ENCODE data around the gene POLG2. TPM values are rescaled to one million over a fixed set of nuclear protein-coding genes. Genes with fewer than 3 reads are reported as not detected.

POLG2 gene
- polyA plus RNA-seq, 1 donor from 2014 or later = 16.9 TPM

DNA sequence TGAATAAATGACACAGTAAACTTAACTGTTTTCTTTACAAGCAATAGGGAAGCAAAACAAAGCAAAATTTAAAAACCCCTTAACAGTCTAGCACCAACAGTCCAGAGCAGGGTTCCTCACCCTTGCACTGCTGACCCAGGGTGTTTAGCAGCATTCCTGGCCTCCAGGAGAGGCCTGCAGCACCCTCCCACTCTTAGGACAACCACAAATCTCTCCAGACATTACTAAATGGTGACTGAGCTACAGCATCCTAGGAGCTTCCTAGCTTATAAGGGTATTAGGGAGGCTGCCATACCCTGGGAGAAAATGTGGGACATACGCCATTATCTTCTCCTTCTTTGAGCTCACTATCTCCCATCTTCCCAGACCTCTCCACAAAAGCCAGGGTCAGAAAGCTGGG, 15.9 kb downstream of the POLG2 start:
- Histone ChIP-seq H4K20me1 (ENCODE audit: insufficient read depth) (no peaks in the 10 kb centered on the region), H3K79me2 (replicated peaks; ENCODE audit: insufficient read depth, low read length) (no peaks in the 10 kb centered on the region), H2AFZ (ENCODE audit: low read depth, low read length) (no peak overlapping the region), H3K9me2 (ENCODE audit: insufficient read depth, low read length) (no peaks in the 10 kb centered on the region), H3K36me3 (ENCODE audit: insufficient read depth, low read length) (no peaks in the 10 kb centered on the region), H3K9ac (ENCODE audit: low read length) (no peak overlapping the region), H3F3A (ENCODE audit: insufficient read depth, low read length, poor library complexity, severe bottlenecking) (no peaks in the 10 kb centered on the region), H3K27ac (ENCODE audit: low read length) (no peak overlapping the region), H3K4me2 (ENCODE audit: low read length) (no peak overlapping the region), H3K4me3 (ENCODE audit: low read length) (no peak overlapping the region), H3K9me3 (ENCODE audit: low read length) (no peaks in the 10 kb centered on the region), H3K27me3 (ENCODE audit: insufficient read depth, low read depth, low read length) (no peaks in the 10 kb centered on the region)
- no peak for TF ChIP-seq SMC3 (conservative IDR thresholded peaks at IDR 0.05; ENCODE audit: poor library complexity)
- no peak for TF ChIP-seq EZH2 (IDR thresholded peaks at IDR 0.05; ENCODE audit: borderline replicate concordance, insufficient read depth, low read length, poor library complexity, severe bottlenecking)
- no peak for TF ChIP-seq RAD21 (conservative IDR thresholded peaks at IDR 0.05)
- TF ChIP-seq, protein P1, sequence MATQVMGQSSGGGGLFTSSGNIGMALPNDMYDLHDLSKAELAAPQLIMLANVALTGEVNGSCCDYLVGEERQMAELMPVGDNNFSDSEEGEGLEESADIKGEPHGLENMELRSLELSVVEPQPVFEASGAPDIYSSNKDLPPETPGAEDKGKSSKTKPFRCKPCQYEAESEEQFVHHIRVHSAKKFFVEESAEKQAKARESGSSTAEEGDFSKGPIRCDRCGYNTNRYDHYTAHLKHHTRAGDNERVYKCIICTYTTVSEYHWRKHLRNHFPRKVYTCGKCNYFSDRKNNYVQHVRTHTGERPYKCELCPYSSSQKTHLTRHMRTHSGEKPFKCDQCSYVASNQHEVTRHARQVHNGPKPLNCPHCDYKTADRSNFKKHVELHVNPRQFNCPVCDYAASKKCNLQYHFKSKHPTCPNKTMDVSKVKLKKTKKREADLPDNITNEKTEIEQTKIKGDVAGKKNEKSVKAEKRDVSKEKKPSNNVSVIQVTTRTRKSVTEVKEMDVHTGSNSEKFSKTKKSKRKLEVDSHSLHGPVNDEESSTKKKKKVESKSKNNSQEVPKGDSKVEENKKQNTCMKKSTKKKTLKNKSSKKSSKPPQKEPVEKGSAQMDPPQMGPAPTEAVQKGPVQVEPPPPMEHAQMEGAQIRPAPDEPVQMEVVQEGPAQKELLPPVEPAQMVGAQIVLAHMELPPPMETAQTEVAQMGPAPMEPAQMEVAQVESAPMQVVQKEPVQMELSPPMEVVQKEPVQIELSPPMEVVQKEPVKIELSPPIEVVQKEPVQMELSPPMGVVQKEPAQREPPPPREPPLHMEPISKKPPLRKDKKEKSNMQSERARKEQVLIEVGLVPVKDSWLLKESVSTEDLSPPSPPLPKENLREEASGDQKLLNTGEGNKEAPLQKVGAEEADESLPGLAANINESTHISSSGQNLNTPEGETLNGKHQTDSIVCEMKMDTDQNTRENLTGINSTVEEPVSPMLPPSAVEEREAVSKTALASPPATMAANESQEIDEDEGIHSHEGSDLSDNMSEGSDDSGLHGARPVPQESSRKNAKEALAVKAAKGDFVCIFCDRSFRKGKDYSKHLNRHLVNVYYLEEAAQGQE (IDR thresholded peaks at IDR 0.05; ENCODE audit: borderline replicate concordance) = no peak
- no peak for TF ChIP-seq MXI1 (conservative IDR thresholded peaks at IDR 0.05; ENCODE audit: poor library complexity, severe bottlenecking)
- TF ChIP-seq EP300 (conservative IDR thresholded peaks at IDR 0.05; ENCODE audit: poor library complexity, severe bottlenecking) = no peak
- no peak for TF ChIP-seq POLR2AphosphoS5 (IDR thresholded peaks at IDR 0.05)
- TF ChIP-seq, protein P2, sequence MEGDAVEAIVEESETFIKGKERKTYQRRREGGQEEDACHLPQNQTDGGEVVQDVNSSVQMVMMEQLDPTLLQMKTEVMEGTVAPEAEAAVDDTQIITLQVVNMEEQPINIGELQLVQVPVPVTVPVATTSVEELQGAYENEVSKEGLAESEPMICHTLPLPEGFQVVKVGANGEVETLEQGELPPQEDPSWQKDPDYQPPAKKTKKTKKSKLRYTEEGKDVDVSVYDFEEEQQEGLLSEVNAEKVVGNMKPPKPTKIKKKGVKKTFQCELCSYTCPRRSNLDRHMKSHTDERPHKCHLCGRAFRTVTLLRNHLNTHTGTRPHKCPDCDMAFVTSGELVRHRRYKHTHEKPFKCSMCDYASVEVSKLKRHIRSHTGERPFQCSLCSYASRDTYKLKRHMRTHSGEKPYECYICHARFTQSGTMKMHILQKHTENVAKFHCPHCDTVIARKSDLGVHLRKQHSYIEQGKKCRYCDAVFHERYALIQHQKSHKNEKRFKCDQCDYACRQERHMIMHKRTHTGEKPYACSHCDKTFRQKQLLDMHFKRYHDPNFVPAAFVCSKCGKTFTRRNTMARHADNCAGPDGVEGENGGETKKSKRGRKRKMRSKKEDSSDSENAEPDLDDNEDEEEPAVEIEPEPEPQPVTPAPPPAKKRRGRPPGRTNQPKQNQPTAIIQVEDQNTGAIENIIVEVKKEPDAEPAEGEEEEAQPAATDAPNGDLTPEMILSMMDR (IDR thresholded peaks at IDR 0.05; ENCODE audit: poor library complexity, severe bottlenecking) = no peak
- no peak for TF ChIP-seq TAF1 (IDR thresholded peaks at IDR 0.05; ENCODE audit: low read depth)

DNA sequence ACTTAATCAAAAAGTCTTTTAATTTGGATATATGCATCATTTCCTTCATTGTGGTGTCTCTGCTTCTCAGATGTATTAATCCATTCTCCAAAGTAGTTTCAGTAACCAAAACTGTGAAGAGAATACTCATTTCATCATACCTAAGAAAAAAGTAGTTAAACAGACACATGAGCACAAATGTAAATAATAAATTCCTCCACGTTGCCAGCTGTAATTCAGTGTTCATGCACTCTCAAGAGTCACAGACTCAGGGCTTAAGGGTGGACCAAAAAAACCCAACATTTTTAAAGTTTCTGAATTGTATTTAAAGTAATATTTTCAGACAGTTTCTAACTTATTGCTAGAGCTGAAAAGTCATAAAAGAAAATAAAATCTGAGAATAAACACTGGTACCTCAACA, 19.0 kb downstream of the POLG2 start:
- Histone ChIP-seq H3K4me3 (ENCODE audit: low read length) (no peak overlapping the region), H3K9me3 (ENCODE audit: low read length) (no peaks in the 10 kb centered on the region), H3K27ac (ENCODE audit: low read length) (no peak overlapping the region), H3K9me2 (ENCODE audit: insufficient read depth, low read length) (no peaks in the 10 kb centered on the region), H3K36me3 (ENCODE audit: insufficient read depth, low read length) (no peaks in the 10 kb centered on the region), H3K79me2 (replicated peaks; ENCODE audit: insufficient read depth, low read length) (no peaks in the 10 kb centered on the region), H4K20me1 (ENCODE audit: insufficient read depth) (no peaks in the 10 kb centered on the region), H2AFZ (ENCODE audit: low read depth, low read length) (no peak overlapping the region), H3K27me3 (ENCODE audit: insufficient read depth, low read depth, low read length) (no peaks in the 10 kb centered on the region), H3K4me2 (ENCODE audit: low read length) (no peak overlapping the region), H3K9ac (ENCODE audit: low read length) (no peak overlapping the region), H3F3A (ENCODE audit: insufficient read depth, low read length, poor library complexity, severe bottlenecking) (no peaks in the 10 kb centered on the region)
- TF ChIP-seq EZH2 (IDR thresholded peaks at IDR 0.05; ENCODE audit: borderline replicate concordance, insufficient read depth, low read length, poor library complexity, severe bottlenecking) (no peak), SMC3 (conservative IDR thresholded peaks at IDR 0.05; ENCODE audit: poor library complexity) (no peak), RAD21 (conservative IDR thresholded peaks at IDR 0.05) (no peak), EP300 (conservative IDR thresholded peaks at IDR 0.05; ENCODE audit: poor library complexity, severe bottlenecking) (no peak), TAF1 (IDR thresholded peaks at IDR 0.05; ENCODE audit: low read depth) (no peak), POLR2AphosphoS5 (IDR thresholded peaks at IDR 0.05) (no peak), MXI1 (conservative IDR thresholded peaks at IDR 0.05; ENCODE audit: poor library complexity, severe bottlenecking) (no peak)
- TF ChIP-seq, protein P2 (IDR thresholded peaks at IDR 0.05; ENCODE audit: poor library complexity, severe bottlenecking) = no peak
- TF ChIP-seq, protein P1 (IDR thresholded peaks at IDR 0.05; ENCODE audit: borderline replicate concordance) = no peak
